HUDEP-2 (cell line): Measurements from ENCODE around the gene COL20A1.

Experiments used
- DNase-seq, 76 experiments: peaks; one replicate each; lab custom pipeline; 2025; ENCODE audit not compliant: unreplicated experiment in 76 of 76; lab: John Stamatoyannopoulos, UW

The COL20A1 gene

DNA sequence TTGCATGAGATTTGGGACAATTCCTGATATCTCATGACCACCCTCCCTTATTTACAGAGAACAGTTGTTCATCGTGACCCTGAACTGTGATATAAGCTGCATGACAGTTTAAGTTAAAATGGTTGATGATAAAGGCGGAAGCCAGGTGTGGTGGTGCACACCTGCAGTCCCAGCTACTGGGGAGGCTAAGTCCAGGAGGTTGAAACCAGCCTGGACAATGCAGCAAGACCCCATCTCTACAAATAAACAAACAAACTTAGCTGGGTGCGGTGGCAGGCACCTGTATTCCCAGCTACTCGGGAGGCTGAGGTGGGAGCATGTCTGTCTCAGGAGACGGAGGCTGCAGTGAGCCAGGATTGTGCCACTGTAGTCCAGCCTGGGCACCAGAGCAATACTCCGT lies 24.1 kb downstream of the COL20A1 start:
- no peak for DNase-seq

DNA sequence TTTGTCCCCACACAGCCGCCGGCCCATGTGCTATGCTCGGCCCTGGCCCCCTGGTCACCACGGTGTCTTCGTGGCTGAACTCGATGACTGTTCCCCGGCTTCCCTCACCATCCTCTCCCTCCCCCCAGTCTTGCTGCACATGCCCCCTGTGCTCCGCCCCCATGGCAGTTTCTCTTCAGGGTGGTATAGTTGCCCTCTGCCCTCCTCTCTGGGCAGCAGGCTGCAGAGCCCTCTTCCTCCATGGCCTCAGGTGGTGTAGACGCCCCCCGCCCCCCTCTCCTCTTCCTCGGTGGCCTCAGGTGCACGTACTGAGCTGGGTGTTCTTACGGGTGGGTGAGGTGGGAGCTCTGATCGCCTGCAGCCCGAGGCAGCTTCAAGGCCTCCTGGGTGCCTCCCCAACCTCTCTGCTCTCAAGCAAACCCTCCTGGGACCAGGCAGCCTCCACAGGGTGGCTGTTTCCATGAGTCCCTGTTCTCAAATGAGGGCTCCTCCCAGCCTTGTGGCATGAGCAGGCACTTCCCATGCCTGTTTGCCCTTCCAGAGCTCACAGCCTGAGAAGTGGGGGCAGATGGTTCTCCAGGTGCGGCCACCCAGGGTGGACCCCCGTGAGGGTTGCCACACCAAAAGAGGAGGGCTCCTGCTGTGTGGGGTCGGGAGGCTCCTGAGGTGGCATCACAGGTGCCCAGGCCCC lies 24.8 kb downstream of the COL20A1 start:
- DNase-seq = no peak

DNA sequence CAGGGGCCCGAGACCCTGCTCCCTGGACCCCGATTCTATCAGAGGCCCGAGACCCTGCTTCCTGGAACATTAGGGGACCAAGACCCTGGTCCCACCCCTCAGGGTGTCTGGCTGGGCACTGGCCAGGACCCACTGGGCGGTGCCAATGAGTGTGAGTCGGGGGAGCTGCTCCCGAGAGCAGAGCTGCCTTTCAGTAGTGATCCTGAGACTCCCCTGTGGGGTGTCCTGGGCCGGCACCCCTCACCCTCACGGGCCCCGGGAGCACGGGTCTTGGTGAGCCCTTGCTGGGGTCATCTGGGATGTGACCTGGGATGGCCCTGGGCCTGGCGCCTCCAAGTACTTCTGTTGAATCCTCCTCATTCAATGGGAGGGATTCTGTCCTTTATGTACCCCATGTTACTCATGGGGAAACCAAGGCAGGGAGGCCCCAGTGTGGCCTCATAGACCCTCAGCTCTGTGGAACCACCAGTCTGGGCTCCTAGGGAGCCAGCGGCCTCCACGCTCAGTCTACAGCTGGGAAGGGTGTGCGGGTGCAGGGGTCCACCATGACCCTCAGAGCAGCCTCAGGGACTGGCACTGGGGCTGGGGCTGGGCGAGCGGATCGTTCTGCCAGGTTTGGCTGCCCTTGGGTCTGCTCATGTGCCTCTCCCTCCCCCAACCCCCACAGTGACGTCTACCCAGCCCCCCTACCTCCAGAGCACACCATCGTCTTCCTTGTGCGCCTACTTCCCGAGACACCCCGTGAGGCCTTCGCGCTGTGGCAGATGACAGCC lies 25.6 kb downstream of the COL20A1 start:
- DNase-seq = no peak

DNA sequence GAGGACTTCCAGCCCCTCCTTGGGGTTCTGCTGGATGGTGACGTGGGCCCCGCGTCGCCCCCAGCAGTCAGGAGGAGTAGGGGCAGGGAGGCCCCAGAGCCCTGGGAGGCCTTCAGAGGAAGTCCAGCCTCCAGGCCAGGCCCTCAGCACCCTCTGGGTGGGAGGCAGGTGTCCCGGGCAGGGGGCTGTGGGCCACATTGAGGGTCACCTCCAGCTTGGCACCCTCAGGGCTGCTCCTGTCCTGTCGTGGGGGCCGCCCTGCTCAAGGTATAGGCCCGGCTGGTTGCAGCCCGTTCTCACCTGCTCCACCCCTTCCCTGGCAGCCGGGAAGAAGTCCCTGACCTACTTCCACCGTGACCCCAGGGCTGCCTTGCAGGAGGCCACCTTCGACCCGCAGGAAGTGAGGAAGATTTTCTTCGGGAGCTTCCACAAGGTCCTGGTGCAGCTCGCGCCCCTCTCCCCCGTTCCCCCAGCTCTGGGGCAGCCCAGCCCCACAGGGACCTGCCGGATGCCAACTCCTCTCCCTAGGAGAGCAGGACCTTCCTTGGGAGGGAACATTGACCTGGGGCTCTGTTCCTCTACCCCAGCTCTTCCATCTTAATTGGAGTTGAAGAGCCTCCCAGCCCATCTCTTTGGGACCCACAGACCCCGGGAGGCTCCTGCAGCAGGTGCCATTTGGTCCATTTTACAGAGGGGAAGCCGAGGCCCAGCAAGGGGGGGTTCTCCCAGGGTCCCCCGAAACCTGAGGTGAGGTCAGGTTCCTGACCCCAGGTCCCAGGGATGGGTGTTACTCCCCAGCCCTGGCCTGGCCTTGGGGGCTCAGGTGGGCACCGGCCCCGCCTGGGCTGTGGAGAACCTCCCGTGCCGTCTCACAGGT lies 26.4 kb downstream of the COL20A1 start:
- DNase-seq = no peak

GRCh38 chr20:63320041-63320511 lies 27.1 kb downstream of the COL20A1 start:
- no peak for DNase-seq

DNA sequence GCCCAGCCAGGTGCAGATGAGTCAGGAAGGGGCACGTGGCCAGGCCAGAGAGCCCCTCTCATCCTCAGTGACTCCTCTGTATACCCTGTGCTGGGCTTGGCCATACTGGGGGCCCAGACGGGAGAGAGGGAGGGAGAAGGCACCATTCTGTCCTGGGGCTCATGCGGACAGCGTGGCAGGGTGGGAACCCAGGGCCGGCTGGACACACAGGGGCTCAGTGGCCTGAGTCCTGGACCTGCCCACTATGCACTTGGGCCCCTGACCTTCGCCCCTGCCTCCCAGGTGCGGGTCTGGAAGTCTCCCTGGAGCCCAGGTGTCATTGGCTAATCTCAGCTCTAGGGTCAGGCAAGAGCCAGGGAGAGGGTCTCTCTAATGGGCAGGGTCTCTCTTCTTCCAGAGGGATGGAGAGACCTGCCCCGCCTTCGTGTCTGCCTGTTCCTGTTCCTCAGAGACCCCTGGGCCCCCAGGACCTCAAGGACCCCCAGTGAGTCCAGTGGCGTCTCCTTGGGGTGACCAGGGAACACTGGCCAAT lies 27.7 kb downstream of the COL20A1 start:
- no peak for DNase-seq

DNA sequence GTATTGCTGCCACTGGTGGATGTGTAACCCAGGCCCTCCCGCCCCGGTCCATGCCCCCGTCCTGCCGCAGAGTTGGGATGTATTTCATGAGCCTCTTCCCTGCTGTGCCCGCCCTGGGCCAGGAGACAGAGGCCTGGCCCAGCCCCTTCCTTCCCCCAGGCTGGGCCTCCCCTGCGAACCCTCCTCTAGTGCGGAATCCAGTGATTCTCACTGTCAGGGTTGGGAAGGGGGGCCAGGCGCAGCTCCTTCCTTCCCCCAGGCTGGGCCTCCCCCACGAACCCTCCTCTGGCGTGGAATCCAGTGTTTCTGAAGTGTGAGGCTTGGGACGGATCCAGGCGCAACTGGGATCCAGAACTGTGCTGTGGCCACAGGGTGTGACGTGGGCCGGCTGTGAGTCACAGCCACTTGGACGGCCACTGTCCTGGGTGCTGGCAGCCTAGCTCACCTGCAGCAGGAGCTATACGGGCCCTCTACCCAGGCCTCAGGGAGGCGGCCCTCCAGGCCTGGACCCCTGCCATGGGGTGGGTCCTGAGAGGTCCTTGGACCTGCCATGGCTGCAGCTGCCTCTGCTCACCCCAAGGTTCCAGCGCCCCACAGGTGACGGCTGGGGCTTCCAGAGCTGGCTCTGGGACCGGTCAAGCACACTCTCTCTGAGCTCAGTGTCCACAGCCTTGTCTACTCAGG lies 28.3 kb downstream of the COL20A1 start:
- no peak for DNase-seq

- DNase-seq = no peak
Observed at GRCh38 chr20:63322146-63322932, 29.4 kb downstream of the COL20A1 start.

DNA sequence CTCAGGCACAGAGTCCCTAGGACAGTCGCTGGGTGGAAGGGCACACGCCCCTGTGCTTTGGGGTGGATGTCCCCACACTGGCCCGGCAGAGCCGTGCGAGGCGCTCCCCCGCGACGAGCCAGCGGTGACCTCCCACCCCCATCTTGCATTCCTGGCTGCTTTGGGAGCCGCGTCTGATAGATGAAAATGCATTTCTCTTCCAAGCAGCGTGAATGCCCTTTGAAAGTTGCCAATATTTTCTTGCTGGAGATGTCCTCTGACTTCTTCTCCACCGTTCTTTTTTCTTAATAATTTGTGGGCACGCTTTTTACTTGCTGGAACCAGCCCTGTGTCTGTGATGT lies 29.9 kb downstream of the COL20A1 start:
- no peak for DNase-seq

DNA sequence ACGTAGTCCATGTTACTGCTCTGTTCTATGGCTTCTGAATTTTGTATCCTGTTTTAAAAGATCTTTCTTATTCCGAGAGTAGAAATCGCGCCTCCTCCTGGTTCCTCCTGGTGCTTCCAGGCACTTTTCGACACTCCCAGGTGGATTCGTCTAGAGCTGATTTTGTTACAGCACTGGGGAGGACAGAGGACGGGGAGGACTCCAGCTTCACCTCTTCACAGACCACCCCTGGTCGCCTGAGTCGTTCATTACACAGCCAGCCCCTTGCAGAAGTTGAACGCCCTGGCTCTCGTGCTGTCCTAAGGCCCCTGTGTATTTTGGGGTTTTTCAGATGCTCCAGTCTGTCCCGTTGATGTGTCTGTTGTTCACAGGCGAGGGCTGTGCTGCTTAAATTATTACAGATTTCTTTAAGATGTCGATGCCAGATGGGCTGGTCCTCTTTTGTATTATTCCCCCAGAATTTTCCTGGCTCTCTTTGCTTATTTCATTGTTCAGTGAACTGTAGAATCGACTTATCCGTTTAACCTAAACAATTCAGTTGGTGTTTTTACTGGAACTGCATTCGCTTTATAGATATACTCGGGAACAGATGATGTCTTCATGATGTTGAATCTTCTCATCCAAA lies 30.5 kb downstream of the COL20A1 start:
- no peak for DNase-seq

GRCh38 chr20:63325021-63325471 lies 32.1 kb downstream of the COL20A1 start:
- no peak for DNase-seq

- DNase-seq = no peak
Observed at GRCh38 chr20:63325554-63326313, 32.7 kb downstream of the COL20A1 start.

GRCh38 chr20:63326314-63327230 lies 33.6 kb downstream of the COL20A1 start:
- no peak for DNase-seq

- no peak for DNase-seq
Observed at GRCh38 chr20:63327231-63327745, 34.3 kb downstream of the COL20A1 start.

DNA sequence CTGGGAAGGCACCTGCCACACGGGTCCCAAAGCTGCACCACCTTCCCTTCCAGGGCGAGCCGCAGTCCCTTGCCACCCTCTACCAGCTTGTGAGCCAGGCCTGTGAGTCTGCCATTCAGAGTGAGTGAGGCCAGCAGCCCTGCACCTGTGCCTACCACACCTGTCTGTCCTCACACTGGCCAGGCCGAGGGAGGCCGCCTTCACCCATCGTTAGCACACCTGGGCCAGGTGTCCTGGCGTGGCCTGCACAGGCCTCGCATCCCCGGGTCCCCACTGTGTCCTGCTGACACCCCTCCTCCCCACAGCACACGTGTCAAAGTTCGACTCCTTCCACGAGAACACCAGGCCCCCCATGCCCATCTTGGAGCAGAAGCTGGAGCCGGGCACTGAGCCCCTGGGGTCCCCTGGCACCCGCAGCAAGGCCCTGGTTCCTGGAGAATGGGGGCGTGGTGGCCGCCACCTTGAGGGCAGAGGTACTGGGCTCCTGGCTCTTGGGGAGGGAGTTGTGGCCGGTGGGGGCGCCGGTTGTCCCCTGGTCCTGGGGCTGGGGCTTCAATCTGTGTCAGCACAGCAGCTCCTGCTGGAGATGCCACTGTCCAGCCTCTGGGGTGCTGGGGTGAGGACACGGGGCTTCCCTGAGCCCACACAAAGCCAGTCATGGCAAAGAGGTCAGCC lies 35.2 kb downstream of the COL20A1 start:
- DNase-seq = no peak

DNA sequence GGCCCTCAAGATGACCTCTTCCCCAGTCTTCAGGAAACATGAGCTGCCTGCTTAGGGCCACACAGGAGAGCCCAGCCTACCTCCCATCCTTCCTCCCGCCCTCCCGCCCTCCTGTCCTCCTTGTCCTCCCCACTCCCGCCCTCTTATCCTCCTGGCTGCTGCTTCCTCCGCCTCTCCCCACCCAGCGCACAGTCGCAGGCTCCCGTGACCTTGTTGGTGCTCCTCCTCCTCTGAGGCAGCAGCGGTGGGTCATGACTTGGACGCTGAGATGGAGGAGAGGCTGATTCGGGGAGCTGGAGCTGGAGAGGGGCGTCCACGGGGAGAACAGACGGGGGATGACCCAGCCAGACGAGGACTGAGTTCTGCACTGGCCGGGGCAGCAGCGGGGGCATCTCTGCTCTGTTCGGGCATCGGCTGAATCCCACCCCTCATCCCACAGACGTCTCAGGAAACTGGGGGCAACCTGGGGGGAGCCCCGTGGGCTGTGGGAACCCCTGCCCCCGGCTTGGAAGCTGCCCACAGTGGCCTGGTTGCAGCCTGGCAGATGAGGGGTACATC lies 35.8 kb downstream of the COL20A1 start:
- DNase-seq = no peak
